ENCODE data around the gene MINDY4.

DNA sequence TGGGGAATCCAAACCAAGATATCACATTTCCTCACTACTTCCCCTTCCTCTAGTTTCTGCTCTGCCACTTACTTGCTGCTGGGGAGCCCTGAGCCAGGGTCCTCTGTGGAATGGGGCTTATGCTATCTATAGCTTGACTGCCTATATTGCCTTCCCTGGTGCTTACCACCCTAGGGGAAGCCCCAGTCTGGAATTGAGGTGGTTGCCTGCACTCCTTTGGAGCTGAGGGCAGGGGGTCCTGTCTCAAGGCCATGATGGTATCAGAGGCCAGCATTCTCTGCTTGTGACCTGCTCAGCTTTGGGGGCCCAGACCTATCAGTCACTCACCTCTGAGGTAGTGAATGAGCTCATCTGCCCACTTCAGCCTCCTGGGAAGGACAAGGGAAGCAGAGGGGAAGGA lies 48.5 kb upstream of the MINDY4 start:
- TF ChIP-seq CTCF (conservative IDR thresholded peaks at IDR 0.05 in 1 of 2, IDR thresholded peaks at IDR 0.05 in 1 of 2; ENCODE audit: low read depth in 1 of 2, low read length in 2 of 2) (no peak), EZH2 (IDR thresholded peaks at IDR 0.05; ENCODE audit: low read length, missing control alignments) (no peak)
